Left forelimb (tissue), 1 donor: ENCODE results near the gene SLC9A4.

ENCODE experiments used
- DNase-seq: peaks from one replicate; pipeline ENCODE4 v3.0.0-alpha.2; 2018; ENCODE audit warnings: low spot score

SLC9A4 gene

GRCh38 chr2:102502576-102502975 is 29.6 kb downstream of the SLC9A4 start:
- no peak for DNase-seq

DNA sequence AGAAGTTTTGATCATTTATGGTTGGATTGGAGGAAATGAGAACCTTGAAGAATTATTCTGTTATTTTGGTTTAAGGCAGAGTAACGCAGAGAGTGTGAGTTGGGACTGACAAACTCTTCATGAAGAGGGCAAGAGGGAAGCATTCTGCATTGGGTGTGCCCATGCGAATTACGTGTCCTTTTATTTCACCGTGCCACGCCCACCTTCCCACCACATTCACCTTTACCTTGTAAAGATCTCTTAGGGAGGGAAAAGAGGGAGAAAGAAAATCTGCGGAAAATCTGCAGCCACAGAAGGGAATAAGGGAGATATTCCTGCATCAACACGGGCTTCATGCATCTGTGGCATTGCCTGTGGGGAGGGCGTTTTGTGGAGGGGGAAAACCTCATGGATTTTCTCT is 31.8 kb downstream of the SLC9A4 start:
- DNase-seq, result no peak

GRCh38 chr2:102505290-102505689 is 32.3 kb downstream of the SLC9A4 start:
- no peak for DNase-seq

GRCh38 chr2:102506743-102507142 is 33.7 kb downstream of the SLC9A4 start:
- DNase-seq, result no peak

DNA sequence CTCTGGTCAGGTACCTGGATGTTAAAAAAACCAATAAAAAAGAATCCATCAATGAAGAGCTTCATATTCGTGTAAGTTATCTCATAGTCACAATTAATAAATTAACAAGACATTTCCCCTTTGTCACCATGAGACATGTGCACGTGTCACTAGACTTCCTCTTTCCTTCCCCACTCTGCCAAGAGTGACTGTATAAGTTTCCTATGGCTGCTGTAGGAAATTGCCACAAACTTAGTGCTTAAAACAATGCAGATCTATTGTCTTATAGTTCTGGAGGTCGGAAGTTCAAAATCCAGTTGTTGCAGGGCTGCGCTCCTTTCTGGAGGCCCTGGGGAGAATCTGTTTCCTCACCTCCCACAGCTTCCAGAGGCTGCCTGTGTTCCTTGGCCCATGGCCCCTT is 35.8 kb downstream of the SLC9A4 start:
- no peak for DNase-seq

GRCh38 chr2:102509749-102510148 is 36.7 kb downstream of the SLC9A4 start:
- DNase-seq, result no peak

DNA sequence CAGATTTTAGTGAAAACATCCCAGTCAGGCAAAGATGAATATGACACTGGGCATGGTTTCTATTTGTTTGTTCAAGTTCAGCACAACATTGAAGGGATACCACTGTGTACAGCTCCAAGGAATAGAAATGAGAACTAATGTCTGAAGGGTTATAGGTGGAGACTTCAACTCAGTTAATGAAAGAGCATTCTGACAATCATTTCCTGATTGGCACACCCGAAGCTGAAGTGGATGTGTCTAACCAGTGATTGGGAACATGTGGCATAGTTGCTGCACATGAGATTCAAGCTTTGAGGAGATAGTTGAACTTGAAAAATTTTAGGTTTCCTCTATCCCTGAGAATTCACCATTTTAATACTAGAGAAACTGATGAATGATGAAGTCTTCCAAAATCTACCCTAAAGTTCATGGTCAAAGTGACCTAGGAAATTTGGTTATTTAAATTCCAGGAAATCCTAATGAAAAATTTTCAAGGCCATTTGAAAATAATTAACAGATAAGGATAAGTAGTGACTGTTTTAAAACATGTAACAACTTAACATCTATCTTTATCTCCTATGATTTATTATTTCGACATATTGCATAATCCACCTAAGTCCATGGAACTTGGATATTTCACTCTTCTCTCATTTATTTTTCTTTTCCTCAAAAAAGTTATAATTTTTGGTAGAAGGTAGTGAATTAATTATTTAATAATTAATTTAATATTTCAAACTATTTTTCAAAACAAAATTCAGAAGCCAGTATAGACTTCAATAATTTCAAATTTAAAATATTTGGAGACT is 38.0 kb downstream of the SLC9A4 start:
- no peak for DNase-seq

DNA sequence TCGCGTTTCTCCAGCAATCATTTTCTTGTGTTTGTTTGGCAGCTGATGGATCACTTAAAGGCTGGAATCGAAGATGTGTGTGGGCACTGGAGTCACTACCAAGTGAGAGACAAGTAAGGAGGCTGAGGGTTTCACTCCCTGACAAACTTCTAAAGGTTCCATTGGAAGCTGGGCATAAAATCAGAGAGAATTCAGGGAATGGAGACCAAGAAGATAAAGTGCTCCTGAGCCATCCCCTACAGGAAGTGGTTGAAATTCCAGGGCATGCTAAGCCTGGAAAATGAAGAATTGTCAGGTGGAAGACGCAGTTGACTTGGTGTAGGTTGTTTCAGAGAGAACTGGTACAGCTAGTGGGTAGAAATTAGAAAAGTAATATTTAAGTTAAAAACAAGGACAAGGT is 39.1 kb downstream of the SLC9A4 start:
- no peak for DNase-seq

- no peak for DNase-seq
Measured at GRCh38 chr2:102513355-102513939, 40.4 kb downstream of the SLC9A4 start.

GRCh38 chr2:102514061-102514785 is 41.2 kb downstream of the SLC9A4 start:
- no peak for DNase-seq

- no peak for DNase-seq
Measured at GRCh38 chr2:102515851-102516250, 42.8 kb downstream of the SLC9A4 start.

GRCh38 chr2:102518170-102518569 is 45.1 kb downstream of the SLC9A4 start:
- DNase-seq, result no peak

GRCh38 chr2:102520009-102520408 is 47.0 kb downstream of the SLC9A4 start:
- no peak for DNase-seq

- DNase-seq, result no peak
Measured at GRCh38 chr2:102520801-102521200, 47.8 kb downstream of the SLC9A4 start.

- no peak for DNase-seq
Measured at GRCh38 chr2:102522162-102522561, 49.1 kb downstream of the SLC9A4 start.

DNA sequence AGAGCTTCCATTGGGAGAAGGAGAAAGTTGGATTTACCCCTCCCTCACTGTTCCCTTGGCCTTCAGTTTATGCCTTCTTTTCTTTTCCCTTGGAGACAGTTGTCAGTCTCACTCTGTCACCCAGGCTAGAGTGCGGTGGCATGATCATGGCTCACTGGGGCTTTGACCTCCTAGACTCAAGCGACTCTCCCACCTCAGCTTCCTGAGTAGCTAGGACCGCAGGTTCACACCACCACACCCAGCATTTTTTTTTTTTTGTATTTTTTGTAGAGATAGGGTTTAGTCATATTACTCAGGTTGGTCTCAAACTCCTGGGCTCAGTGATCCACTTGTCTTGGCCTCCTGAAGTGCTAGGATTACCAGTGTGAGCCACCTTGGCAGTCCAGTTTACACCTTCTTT is 49.9 kb downstream of the SLC9A4 start:
- DNase-seq, result no peak

- DNase-seq, result no peak
Measured at GRCh38 chr2:102523651-102524050, 50.6 kb downstream of the SLC9A4 start.

DNA sequence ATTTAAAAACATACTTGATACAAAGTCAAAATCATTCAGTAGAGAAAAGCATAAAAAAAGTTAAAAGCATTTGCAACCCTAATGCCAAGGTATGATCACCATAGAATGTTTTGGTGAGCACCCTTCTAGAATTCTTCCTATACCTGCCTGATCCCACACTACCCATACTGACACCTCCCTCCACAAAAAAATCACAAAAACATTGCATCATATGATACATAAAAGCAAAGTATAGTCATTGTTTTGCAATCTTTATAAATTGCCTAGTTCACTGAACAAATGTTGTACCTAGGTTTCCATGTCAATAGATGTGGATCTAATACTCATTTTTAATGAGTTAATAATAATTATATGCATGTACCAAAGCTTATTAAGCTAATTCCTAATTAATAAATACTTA is 54.1 kb downstream of the SLC9A4 start:
- no peak for DNase-seq

DNA sequence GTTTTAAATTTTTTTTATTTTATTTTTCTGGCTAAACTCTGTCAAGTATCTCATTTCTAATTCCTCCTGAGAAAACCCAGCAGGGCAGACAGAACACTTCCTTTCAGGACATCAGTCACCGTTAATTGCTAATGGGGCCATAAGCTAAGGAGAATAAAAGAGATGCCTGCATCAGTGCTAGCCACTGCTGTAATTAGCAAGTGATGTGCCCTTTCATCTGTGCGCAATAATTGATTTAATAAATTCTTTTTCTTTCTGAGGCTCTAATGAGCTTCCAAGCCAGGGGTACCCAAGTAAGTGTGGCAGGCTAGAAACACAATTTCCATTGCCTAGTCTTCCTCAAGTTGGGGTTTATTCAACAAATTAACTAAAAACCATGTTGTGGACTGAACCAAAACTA is 65.5 kb downstream of the SLC9A4 start:
- DNase-seq, result no peak

DNA sequence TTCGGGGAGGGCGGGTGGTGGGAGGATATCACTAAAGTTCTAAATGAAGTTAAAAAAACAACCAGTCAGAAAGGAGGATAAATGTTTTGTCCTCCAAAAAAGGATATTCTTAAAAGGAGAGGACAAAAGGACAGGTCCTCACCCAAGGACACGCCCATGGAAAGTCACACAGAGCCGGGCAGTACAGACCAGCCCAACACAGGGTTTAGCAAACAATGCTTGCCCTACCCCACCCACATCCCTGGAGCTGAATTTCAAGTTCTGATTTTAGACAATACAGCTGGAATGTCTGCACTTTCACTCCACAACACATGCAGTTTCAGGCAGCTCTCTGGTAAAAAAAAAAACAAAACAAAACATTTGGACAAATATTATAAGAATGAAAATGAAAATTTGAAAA is 67.9 kb downstream of the SLC9A4 start:
- no peak for DNase-seq

DNA sequence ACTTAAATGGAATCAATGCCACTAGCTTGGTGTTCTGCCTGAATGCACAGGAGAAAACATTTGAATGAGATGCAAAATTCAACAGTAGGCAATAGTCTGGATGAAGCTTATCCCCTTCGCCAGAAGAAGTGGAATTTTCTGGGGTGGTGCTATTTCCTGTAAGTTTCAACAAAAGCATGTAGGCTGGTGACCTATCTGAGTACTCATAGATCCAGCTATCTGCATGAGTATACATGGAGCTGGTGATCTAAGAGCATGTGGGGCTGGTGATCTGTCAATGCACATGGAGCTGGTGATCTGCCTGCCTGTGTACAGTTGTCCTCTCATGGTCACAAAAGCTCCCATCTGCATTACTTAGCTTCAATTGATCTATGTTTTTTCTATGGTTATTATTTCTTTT is 71.2 kb downstream of the SLC9A4 start:
- DNase-seq, result no peak

DNA sequence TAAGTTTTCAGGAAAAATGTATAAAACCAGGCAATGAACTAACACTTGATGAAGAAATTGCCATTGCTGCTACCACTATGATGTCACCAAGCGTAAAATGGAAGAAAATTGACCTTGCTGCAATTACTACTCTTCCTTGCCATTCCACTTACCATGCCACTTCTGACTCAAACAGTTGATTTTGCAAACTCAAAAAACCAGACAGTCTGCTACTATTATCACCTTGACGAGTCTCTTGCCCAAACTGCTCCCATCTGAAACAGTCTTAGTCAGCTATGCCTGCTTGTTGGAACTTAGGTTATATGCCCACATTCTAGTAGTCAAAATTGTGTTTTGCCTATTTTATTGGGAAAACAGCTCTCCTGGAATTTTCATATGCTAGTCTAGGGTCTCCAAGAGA is 74.4 kb downstream of the SLC9A4 start:
- DNase-seq, result no peak

GRCh38 chr2:102549027-102549426 is 76.0 kb downstream of the SLC9A4 start:
- DNase-seq, result no peak
